SK-N-SH (cell line): ENCODE measurements around the gene NR1I2. TPM values are rescaled to one million over a fixed set of nuclear protein-coding genes. Genes with fewer than 3 reads are reported as not detected.

Experiments
- CTCF ChIA-PET: fragments of 300-600, 350-600 bp; formaldehyde crosslinking; extraction: SDS; loops from one replicate; lab custom pipeline; 2021; lab: Yijun Ruan, JAX
- POLR2A ChIA-PET: fragments of 350-600 bp; sonication (Branson Sonifier 250); formaldehyde crosslinking; extraction: SDS; loops from one replicate; lab custom pipeline; 2020; ENCODE audit warnings: antibody characterized with exemption, inconsistent platforms; lab: Yijun Ruan, JAX
- DNase-seq: peaks from one replicate; pipeline ENCODE4 v3.0.0; 2012
- H2AFZ ChIP-seq: fragments of 200-600 bp; sonication (generic); 2 replicates; pipeline ENCODE4 v1.8.1; 2016; ENCODE audit warnings: antibody characterized with exemption, mild to moderate bottlenecking, low read depth
- H3F3A ChIP-seq: fragments of 200-600 bp; sonication (generic); replicated peaks from 2 replicates; pipeline ENCODE3; 2016; ENCODE audit warnings: antibody characterized with exemption, mild to moderate bottlenecking; ENCODE audit not compliant: insufficient read depth
- H3K27ac ChIP-seq, 2 experiments: fragments of 200-500 bp in 1 of 2; fragments of 200-600 bp in 1 of 2; sonication (Bioruptor generic) in 1 of 2; sonication (generic), shearing (Covaris generic) in 1 of 2; 2 replicates each; pipeline versions ENCODE4 v1.5.1 to v1.6.1; 2014 to 2016; ENCODE audit warnings: low read depth in 2 of 2, inconsistent platforms in 1 of 2, low read length in 1 of 2, mild to moderate bottlenecking in 1 of 2, mixed read lengths in 1 of 2
- H3K27me3 ChIP-seq: fragments of 200-600 bp; sonication (generic), shearing (Covaris generic); 2 replicates; pipeline ENCODE4 v1.6.1; 2016; ENCODE audit warnings: mixed run types; ENCODE audit not compliant: insufficient read depth
- H3K36me3 ChIP-seq, 2 experiments: fragments of 200-500 bp in 1 of 2; fragments of 200-600 bp in 1 of 2; sonication (Bioruptor generic) in 1 of 2; sonication (generic) in 1 of 2; replicated peaks in 1 of 2; 2 replicates each; pipeline versions ENCODE3 to v1.5.1; 2014 to 2016; ENCODE audit warnings: low read length in 1 of 2, mild to moderate bottlenecking in 1 of 2; ENCODE audit not compliant: insufficient read depth in 2 of 2, control insufficient read depth in 1 of 2
- H3K4me1 ChIP-seq, 2 experiments: fragments of 200-500 bp in 1 of 2; fragments of 200-600 bp in 1 of 2; sonication (Bioruptor generic) in 1 of 2; sonication (generic), shearing (Covaris generic) in 1 of 2; 2 replicates each; pipeline versions ENCODE4 v1.5.1 to v1.6.1; 2014 to 2016; ENCODE audit warnings: low read depth in 1 of 2, low read length in 1 of 2, mixed run types in 1 of 2; ENCODE audit not compliant: insufficient read depth in 2 of 2, control insufficient read depth in 1 of 2
- H3K4me2 ChIP-seq: fragments of 200-600 bp; sonication (generic), shearing (Covaris generic); 2 replicates; pipeline ENCODE4 v1.6.1; 2017; ENCODE audit warnings: mixed run types
- H3K4me3 ChIP-seq, 2 experiments: fragments of 200-500 bp in 1 of 2; fragments of 200-600 bp in 1 of 2; sonication (Bioruptor generic) in 1 of 2; sonication (generic), shearing (Covaris generic) in 1 of 2; 2 replicates each; pipeline versions ENCODE4 v1.5.1 to v1.8.1; 2014 to 2016; ENCODE audit warnings: low read depth in 2 of 2, inconsistent platforms in 1 of 2, low read length in 1 of 2, mild to moderate bottlenecking in 1 of 2, mixed read lengths in 1 of 2, moderate library complexity in 1 of 2
- H3K79me2 ChIP-seq: fragments of 200-600 bp; sonication (generic); 2 replicates; pipeline ENCODE4 v1.8.1; 2017; ENCODE audit warnings: mild to moderate bottlenecking; ENCODE audit not compliant: insufficient read depth
- H3K9ac ChIP-seq: fragments of 200-600 bp; sonication (generic); 2 replicates; pipeline ENCODE4 v1.6.1; 2017; ENCODE audit warnings: mixed run types
- H3K9me2 ChIP-seq: fragments of 200-600 bp; sonication (generic); 2 replicates; pipeline ENCODE4 v1.6.1; 2017; ENCODE audit warnings: mixed run types
- H3K9me3 ChIP-seq: fragments of 200-600 bp; sonication (generic); 2 replicates; pipeline ENCODE4 v1.6.1; 2017; ENCODE audit warnings: mixed run types, mild to moderate bottlenecking, moderate library complexity
- H4K20me1 ChIP-seq: fragments of 200-600 bp; sonication (generic); 2 replicates; pipeline ENCODE4 v1.6.1; 2017; ENCODE audit warnings: mild to moderate bottlenecking, mixed run types; ENCODE audit not compliant: insufficient read depth
- EZH2phosphoT487 ChIP-seq: fragments of 200-600 bp; sonication (generic); IDR thresholded peaks from 2 replicates; pipeline ENCODE4 v1.6.1; 2017; ENCODE audit warnings: low read depth, mixed run types, mild to moderate bottlenecking, antibody characterized with exemption, moderate library complexity, borderline replicate concordance
- FOSL2 ChIP-seq: IDR thresholded peaks from 2 replicates; pipeline ENCODE4 v1.4.0; 2012; ENCODE audit warnings: low read depth, mild to moderate bottlenecking, moderate library complexity, borderline replicate concordance
- GABPA ChIP-seq: IDR thresholded peaks from 2 replicates; pipeline ENCODE4 v1.4.0; 2012; ENCODE audit warnings: low read depth, mild to moderate bottlenecking
- JUND ChIP-seq: IDR thresholded peaks from 2 replicates; pipeline ENCODE4 v1.4.0; 2012
- MEF2A ChIP-seq: IDR thresholded peaks from 2 replicates; pipeline ENCODE4 v1.4.0; 2012; ENCODE audit warnings: low read depth, borderline replicate concordance
- RAD21 ChIP-seq: IDR thresholded peaks from 2 replicates; pipeline ENCODE4 v1.6.1; 2012; ENCODE audit warnings: mild to moderate bottlenecking, low read length
- TAF1 ChIP-seq: IDR thresholded peaks from 2 replicates; pipeline ENCODE4 v1.6.1; 2012; ENCODE audit warnings: low read depth, mild to moderate bottlenecking, low read length, moderate library complexity, borderline replicate concordance
- TEAD4 ChIP-seq: IDR thresholded peaks from 2 replicates; pipeline ENCODE4 v1.4.0; 2012; ENCODE audit warnings: mild to moderate bottlenecking, borderline replicate concordance; ENCODE audit not compliant: insufficient read depth
- polyA plus RNA-seq, 3 experiments: library from polyadenylated mRNA; depleted of rRNA; stranded (reverse); fragments of >200 nt; gene quantifications; 2 replicates each; pipeline ENCODE4 v1.2.3, GENCODE V29; 2012
- TF ChIP-seq, protein P1 (sequence below): fragments of 150-350 bp; IDR thresholded peaks from 2 replicates; pipeline ENCODE4 v1.6.1; 2017; ENCODE audit warnings: antibody characterized with exemption, low read length, low read depth, borderline replicate concordance
- TF ChIP-seq, protein P2 (sequence below): IDR thresholded peaks from 2 replicates; pipeline ENCODE4 v1.4.0; 2012; ENCODE audit warnings: low read depth, borderline replicate concordance
- TF ChIP-seq, protein P3 (sequence below): IDR thresholded peaks from 2 replicates; pipeline ENCODE4 v1.4.0; 2012; ENCODE audit warnings: low read depth
- TF ChIP-seq, protein P4 (sequence below): IDR thresholded peaks from 2 replicates; pipeline ENCODE4 v1.4.0; 2012; ENCODE audit warnings: low read depth, borderline replicate concordance
- TF ChIP-seq, protein P5 (sequence below): IDR thresholded peaks from 2 replicates; pipeline ENCODE4 v1.6.1; 2012; ENCODE audit warnings: mild to moderate bottlenecking, low read depth, low read length, moderate library complexity
- TF ChIP-seq, protein P6 (sequence below): fragments of 200-600 bp; sonication (generic); IDR thresholded peaks from 2 replicates; pipeline ENCODE4 v1.6.1; 2017; ENCODE audit warnings: antibody characterized with exemption, mild to moderate bottlenecking, moderate library complexity

The NR1I2 gene
- polyA plus RNA-seq, 1 of the 3 experiments (the other 2 are of a cell fraction): 0.03 TPM

DNA sequence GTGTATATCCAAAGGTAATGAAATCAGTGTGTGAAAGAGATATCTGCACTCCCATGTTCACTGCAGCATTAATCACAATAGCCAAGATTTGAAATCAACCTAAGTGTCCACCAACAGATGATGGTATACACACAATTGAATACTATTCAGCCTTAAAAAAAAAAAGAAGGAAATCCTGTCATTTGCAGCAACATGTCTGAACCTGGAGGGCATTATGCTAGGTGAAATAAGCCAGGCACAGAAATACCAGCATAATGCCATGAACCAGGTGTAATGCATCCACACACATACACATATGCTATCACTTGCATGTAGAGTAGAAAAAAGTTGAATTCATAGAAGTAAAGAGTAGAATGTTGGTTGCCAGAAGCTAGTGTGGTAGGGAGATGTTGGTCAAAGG is 18.4 kb upstream of the NR1I2 start:
- no peak for DNase-seq
- CTCF ChIA-PET: no interaction called here
- H3K27me3 ChIP-seq: no peaks in the 10 kb centered on the region

More for the DNA sequence above, 18.4 kb upstream of the NR1I2 start:
- H2AFZ ChIP-seq: no peak overlapping the region
- peaks cover 6% of the 10 kb centered on the region for H3K9me3 ChIP-seq
- H3F3A ChIP-seq: no peaks in the 10 kb centered on the region
- POLR2A ChIA-PET: no interaction called here
- H3K4me2 ChIP-seq: no peak overlapping the region
- H3K4me3 ChIP-seq: no peak overlapping the region
- H4K20me1 ChIP-seq: no peaks in the 10 kb centered on the region
- no peaks in the 10 kb centered on the region for H3K36me3 ChIP-seq
- H3K9ac ChIP-seq: no peak overlapping the region
- H3K9me2 ChIP-seq: 0 out of 2 replicates have a peak, but pooled peaks cover 3% of the 10 kb centered on the region
- no peak overlapping the region for H3K27ac ChIP-seq
- no peaks in the 10 kb centered on the region for H3K4me1 ChIP-seq
- TF ChIP-seq, protein P1, sequence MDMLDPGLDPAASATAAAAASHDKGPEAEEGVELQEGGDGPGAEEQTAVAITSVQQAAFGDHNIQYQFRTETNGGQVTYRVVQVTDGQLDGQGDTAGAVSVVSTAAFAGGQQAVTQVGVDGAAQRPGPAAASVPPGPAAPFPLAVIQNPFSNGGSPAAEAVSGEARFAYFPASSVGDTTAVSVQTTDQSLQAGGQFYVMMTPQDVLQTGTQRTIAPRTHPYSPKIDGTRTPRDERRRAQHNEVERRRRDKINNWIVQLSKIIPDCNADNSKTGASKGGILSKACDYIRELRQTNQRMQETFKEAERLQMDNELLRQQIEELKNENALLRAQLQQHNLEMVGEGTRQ: no peak
- TF ChIP-seq, protein P2, sequence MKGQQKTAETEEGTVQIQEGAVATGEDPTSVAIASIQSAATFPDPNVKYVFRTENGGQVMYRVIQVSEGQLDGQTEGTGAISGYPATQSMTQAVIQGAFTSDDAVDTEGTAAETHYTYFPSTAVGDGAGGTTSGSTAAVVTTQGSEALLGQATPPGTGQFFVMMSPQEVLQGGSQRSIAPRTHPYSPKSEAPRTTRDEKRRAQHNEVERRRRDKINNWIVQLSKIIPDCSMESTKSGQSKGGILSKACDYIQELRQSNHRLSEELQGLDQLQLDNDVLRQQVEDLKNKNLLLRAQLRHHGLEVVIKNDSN: no peak
- TF ChIP-seq FOSL2 (no peak), RAD21 (no peak), JUND (no peak), EZH2phosphoT487 (no peak), MEF2A (no peak), TEAD4 (no peak), TAF1 (no peak), GABPA (no peak)
- TF ChIP-seq, protein P3, sequence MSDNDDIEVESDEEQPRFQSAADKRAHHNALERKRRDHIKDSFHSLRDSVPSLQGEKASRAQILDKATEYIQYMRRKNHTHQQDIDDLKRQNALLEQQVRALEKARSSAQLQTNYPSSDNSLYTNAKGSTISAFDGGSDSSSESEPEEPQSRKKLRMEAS: no peak
- TF ChIP-seq, protein P4, sequence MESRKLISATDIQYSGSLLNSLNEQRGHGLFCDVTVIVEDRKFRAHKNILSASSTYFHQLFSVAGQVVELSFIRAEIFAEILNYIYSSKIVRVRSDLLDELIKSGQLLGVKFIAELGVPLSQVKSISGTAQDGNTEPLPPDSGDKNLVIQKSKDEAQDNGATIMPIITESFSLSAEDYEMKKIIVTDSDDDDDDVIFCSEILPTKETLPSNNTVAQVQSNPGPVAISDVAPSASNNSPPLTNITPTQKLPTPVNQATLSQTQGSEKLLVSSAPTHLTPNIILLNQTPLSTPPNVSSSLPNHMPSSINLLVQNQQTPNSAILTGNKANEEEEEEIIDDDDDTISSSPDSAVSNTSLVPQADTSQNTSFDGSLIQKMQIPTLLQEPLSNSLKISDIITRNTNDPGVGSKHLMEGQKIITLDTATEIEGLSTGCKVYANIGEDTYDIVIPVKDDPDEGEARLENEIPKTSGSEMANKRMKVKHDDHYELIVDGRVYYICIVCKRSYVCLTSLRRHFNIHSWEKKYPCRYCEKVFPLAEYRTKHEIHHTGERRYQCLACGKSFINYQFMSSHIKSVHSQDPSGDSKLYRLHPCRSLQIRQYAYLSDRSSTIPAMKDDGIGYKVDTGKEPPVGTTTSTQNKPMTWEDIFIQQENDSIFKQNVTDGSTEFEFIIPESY: no peak
- TF ChIP-seq, protein P5, sequence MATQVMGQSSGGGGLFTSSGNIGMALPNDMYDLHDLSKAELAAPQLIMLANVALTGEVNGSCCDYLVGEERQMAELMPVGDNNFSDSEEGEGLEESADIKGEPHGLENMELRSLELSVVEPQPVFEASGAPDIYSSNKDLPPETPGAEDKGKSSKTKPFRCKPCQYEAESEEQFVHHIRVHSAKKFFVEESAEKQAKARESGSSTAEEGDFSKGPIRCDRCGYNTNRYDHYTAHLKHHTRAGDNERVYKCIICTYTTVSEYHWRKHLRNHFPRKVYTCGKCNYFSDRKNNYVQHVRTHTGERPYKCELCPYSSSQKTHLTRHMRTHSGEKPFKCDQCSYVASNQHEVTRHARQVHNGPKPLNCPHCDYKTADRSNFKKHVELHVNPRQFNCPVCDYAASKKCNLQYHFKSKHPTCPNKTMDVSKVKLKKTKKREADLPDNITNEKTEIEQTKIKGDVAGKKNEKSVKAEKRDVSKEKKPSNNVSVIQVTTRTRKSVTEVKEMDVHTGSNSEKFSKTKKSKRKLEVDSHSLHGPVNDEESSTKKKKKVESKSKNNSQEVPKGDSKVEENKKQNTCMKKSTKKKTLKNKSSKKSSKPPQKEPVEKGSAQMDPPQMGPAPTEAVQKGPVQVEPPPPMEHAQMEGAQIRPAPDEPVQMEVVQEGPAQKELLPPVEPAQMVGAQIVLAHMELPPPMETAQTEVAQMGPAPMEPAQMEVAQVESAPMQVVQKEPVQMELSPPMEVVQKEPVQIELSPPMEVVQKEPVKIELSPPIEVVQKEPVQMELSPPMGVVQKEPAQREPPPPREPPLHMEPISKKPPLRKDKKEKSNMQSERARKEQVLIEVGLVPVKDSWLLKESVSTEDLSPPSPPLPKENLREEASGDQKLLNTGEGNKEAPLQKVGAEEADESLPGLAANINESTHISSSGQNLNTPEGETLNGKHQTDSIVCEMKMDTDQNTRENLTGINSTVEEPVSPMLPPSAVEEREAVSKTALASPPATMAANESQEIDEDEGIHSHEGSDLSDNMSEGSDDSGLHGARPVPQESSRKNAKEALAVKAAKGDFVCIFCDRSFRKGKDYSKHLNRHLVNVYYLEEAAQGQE: no peak
- TF ChIP-seq, protein P6, sequence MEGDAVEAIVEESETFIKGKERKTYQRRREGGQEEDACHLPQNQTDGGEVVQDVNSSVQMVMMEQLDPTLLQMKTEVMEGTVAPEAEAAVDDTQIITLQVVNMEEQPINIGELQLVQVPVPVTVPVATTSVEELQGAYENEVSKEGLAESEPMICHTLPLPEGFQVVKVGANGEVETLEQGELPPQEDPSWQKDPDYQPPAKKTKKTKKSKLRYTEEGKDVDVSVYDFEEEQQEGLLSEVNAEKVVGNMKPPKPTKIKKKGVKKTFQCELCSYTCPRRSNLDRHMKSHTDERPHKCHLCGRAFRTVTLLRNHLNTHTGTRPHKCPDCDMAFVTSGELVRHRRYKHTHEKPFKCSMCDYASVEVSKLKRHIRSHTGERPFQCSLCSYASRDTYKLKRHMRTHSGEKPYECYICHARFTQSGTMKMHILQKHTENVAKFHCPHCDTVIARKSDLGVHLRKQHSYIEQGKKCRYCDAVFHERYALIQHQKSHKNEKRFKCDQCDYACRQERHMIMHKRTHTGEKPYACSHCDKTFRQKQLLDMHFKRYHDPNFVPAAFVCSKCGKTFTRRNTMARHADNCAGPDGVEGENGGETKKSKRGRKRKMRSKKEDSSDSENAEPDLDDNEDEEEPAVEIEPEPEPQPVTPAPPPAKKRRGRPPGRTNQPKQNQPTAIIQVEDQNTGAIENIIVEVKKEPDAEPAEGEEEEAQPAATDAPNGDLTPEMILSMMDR: no peak
- no peaks in the 10 kb centered on the region for H3K79me2 ChIP-seq
